Kidney epithelial cell (primary cell): ENCODE data around the gene MSH4. TPM values are rescaled to one million over a fixed set of nuclear protein-coding genes. Genes with fewer than 3 reads are reported as not detected.
"Not testable (repeated sequence)": the region's sequence is repeated elsewhere in the genome, so short reads cannot be mapped to it uniquely, and the experiment has no call there.

Source experiments
- DNase-seq: peaks from one replicate; pipeline ENCODE4 v3.0.0-alpha.2; 2010; ENCODE audit warnings: low read depth
- H3K27me3 ChIP-seq: 2 replicates; pipeline ENCODE4 v1.6.0; 2011; ENCODE audit warnings: low read length; ENCODE audit not compliant: control insufficient read depth, insufficient read depth
- H3K36me3 ChIP-seq: 2 replicates; pipeline ENCODE4 v1.5.1; 2011; ENCODE audit warnings: low read length; ENCODE audit not compliant: control insufficient read depth, insufficient read depth
- H3K4me3 ChIP-seq: 2 replicates; pipeline ENCODE4 v1.5.1; 2011; ENCODE audit warnings: low read depth, mild to moderate bottlenecking, control low read depth, low read length
- CTCF ChIP-seq: IDR thresholded peaks from 2 replicates; pipeline ENCODE4 v1.5.1; 2011; ENCODE audit warnings: mild to moderate bottlenecking, moderate library complexity, low read length, control low read depth, inconsistent platforms; ENCODE audit not compliant: insufficient read depth, poor library complexity, severe bottlenecking
- total RNA-seq: library from RNA; depleted of rRNA; stranded (reverse); fragments of >200 nt; gene quantifications from 2 replicates; pipeline ENCODE4 v1.2.3, GENCODE V29; 2015

Gene MSH4
- total RNA-seq, 1 donor from 2014 or later, result 0.08 TPM

GRCh38 chr1:75811211-75811981 is 14.7 kb downstream of the MSH4 start:
- Histone ChIP-seq H3K36me3 (no peaks in the 10 kb centered on the region), H3K4me3 (no peak overlapping the region), H3K27me3 (no peaks in the 10 kb centered on the region)
- no peak for TF ChIP-seq CTCF
- DNase-seq, result no peak

GRCh38 chr1:75812065-75812464 is 15.4 kb downstream of the MSH4 start:
- no peak for DNase-seq
- TF ChIP-seq CTCF, result no peak

GRCh38 chr1:75823596-75823995 is 26.9 kb downstream of the MSH4 start:
- not testable (repeated sequence) for H3K36me3 ChIP-seq, H3K4me3 ChIP-seq, H3K27me3 ChIP-seq, DNase-seq

More at GRCh38 chr1:75812065-75812464, 15.4 kb downstream of the MSH4 start:
- H3K4me3 ChIP-seq, result no peak overlapping the region
- no peaks in the 10 kb centered on the region for H3K36me3 ChIP-seq
- no peaks in the 10 kb centered on the region for H3K27me3 ChIP-seq

GRCh38 chr1:75836528-75837100 is 39.9 kb downstream of the MSH4 start:
- H3K4me3 ChIP-seq, result no peak overlapping the region
- no peaks in the 10 kb centered on the region for H3K27me3 ChIP-seq
- TF ChIP-seq CTCF, result no peak
- no peaks in the 10 kb centered on the region for H3K36me3 ChIP-seq
- no peak for DNase-seq

GRCh38 chr1:75838079-75838478 is 41.4 kb downstream of the MSH4 start:
- TF ChIP-seq CTCF, result no peak
- no peak for DNase-seq
- Histone ChIP-seq H3K4me3 (no peak overlapping the region), H3K27me3 (no peaks in the 10 kb centered on the region), H3K36me3 (no peaks in the 10 kb centered on the region)

- Histone ChIP-seq H3K4me3 (no peak overlapping the region), H3K36me3 (no peaks in the 10 kb centered on the region), H3K27me3 (no peaks in the 10 kb centered on the region)
- no peak for TF ChIP-seq CTCF
- no peak for DNase-seq
Observed at GRCh38 chr1:75841421-75841820, 44.7 kb downstream of the MSH4 start.
